PC-9 (cell line): ENCODE results near the gene EMP2. TPM values are rescaled to one million over a fixed set of nuclear protein-coding genes. Genes with fewer than 3 reads are reported as not detected.
"Not testable (repeated sequence)": the region's sequence is repeated elsewhere in the genome, so short reads cannot be mapped to it uniquely, and the experiment has no call there.

Experiments used
- BruUV-seq: library from RNA; stranded (reverse); fragments of 400-500 nt; replicated peaks from 2 replicates; lab custom pipeline; 2021; lab: Mats Ljungman, UMichigan
- CTCF ChIA-PET: fragments of 300-600 bp; sonication (Branson Sonifier 250); formaldehyde crosslinking; loops from one replicate; lab custom pipeline; 2022; ENCODE audit warnings: antibody characterized with exemption; lab: Charles Lee
- POLR2A ChIA-PET: fragments of 300-600 bp; sonication (Branson Sonifier 250); formaldehyde crosslinking; loops from one replicate; lab custom pipeline; 2022; ENCODE audit warnings: antibody characterized with exemption; ENCODE audit not compliant: unreplicated experiment; lab: Charles Lee
- DNase-seq, 2 experiments: peaks; one replicate each; pipeline versions ENCODE4 v3.0.0 to v3.0.0-alpha.2; 2015 to 2022; ENCODE audit warnings: mixed read lengths in 1 of 2
- H2AFZ ChIP-seq: fragments of 200-600 bp; sonication (generic); 2 replicates; pipeline ENCODE4 v1.8.1; 2017; ENCODE audit warnings: antibody characterized with exemption
- H3F3A ChIP-seq: fragments of 200-600 bp; sonication (generic); 2 replicates; pipeline ENCODE4 v1.8.1; 2017; ENCODE audit warnings: antibody characterized with exemption, mild to moderate bottlenecking, low read depth; ENCODE audit not compliant: insufficient read depth
- H3K27ac ChIP-seq: fragments of 200-600 bp; sonication (generic); 2 replicates; pipeline ENCODE4 v1.6.1; 2016; ENCODE audit warnings: mixed run types
- H3K27me3 ChIP-seq: fragments of 200-600 bp; sonication (generic); 2 replicates; pipeline ENCODE4 v1.6.1; 2016; ENCODE audit warnings: low read depth, mixed run types; ENCODE audit not compliant: insufficient read depth
- H3K36me3 ChIP-seq: fragments of 200-600 bp; sonication (generic); 2 replicates; pipeline ENCODE4 v1.6.1; 2016; ENCODE audit warnings: low read depth, mixed run types
- H3K4me1 ChIP-seq: fragments of 200-600 bp; sonication (generic); replicated peaks from 2 replicates; pipeline ENCODE4 v1.6.1; 2016; ENCODE audit warnings: mixed run types; ENCODE audit not compliant: insufficient read depth
- H3K4me2 ChIP-seq: fragments of 200-600 bp; sonication (generic); 2 replicates; pipeline ENCODE4 v1.6.1; 2017; ENCODE audit warnings: mixed run types
- H3K4me3 ChIP-seq: fragments of 200-600 bp; sonication (generic); 2 replicates; pipeline ENCODE4 v1.6.1; 2016; ENCODE audit warnings: mixed run types
- H3K79me2 ChIP-seq: fragments of 200-600 bp; sonication (generic); 2 replicates; pipeline ENCODE4 v1.6.1; 2017; ENCODE audit warnings: low read depth, mixed run types
- H3K9me2 ChIP-seq: fragments of 200-600 bp; sonication (generic); 2 replicates; pipeline ENCODE4 v1.8.1; 2017; ENCODE audit warnings: mild to moderate bottlenecking; ENCODE audit not compliant: insufficient read depth
- H3K9me3 ChIP-seq: fragments of 200-600 bp; sonication (generic); 2 replicates; pipeline ENCODE4 v1.8.1; 2016; ENCODE audit warnings: low read depth; ENCODE audit not compliant: insufficient read depth
- H4K20me1 ChIP-seq: fragments of 200-600 bp; sonication (generic); 2 replicates; pipeline ENCODE4 v1.8.1; 2017; ENCODE audit not compliant: insufficient read depth
- EZH2 ChIP-seq: fragments of 200-600 bp; sonication (generic); IDR thresholded peaks from 2 replicates; pipeline ENCODE4 v1.8.0; 2017; ENCODE audit warnings: antibody characterized with exemption, low read depth
- intact Hi-C: fragments of 100-400 bp; cut with micrococcal nuclease; formaldehyde crosslinking; loops from one replicate; pipeline ENCODE4 v1.10.0; 2022; ENCODE audit not compliant: unreplicated experiment
- total RNA-seq: library from RNA; stranded (reverse); gene quantifications from 2 replicates; pipeline ENCODE4 v1.2.3, GENCODE V29; 2021
- TF ChIP-seq, protein P1 (sequence below): fragments of 200-600 bp; sonication (generic); conservative IDR thresholded peaks from 2 replicates; pipeline ENCODE4 v1.6.1; 2017; ENCODE audit warnings: mixed run types, antibody characterized with exemption, mild to moderate bottlenecking, moderate library complexity

Gene EMP2
- total RNA-seq, 1 experiment from 2014 or later, result 137 TPM

DNA sequence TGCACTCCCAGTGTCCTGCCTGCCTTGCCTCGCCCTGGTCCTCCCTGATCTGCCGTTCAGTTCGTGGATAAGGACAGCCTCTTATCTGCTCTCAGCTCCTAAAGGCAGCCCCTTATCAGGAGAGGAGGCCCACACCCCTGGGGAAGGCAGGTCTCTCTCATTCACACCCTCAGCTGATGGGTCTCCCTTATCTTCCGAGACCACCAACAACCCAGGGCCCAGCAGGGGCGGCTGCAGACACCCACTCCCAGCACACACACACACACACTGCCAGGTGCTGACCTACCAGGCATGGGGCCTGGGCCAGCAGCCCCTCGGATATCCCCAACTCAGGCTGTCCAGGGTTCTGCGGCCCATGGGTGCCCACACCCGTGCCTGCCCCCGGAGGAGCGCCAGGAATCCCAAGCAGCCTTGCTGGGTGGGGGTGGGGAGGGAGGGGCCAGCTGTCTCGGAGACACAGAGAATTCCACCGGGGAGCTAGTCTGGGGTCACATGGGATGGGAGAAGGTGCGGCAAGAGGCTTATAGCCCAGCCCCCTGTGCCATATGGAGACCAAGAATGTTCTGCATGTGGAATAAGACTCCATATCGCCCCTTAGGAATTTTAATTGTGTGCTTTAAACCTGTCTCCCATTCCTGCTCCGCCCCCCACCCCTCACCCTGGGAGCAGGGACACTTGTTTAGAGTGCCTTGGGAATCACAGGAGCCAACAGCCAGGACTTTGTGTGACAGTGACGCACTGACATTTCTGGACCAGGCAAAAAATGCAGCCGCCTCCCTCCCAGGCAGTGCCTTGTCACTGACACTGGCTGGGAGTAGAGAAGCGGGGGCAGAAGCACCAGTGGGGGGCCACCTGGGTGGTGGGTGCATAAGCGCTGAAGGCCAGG, 41.9 kb upstream of the EMP2 start:
- intact Hi-C loops, result no loop called here
- no peak overlapping the region for H3K27ac ChIP-seq
- no peak overlapping the region for H3K4me2 ChIP-seq
- no peaks in the 10 kb centered on the region for H3K9me3 ChIP-seq
- no TSS peak for BruUV-seq
- CTCF ChIA-PET, result no interaction called here
- no peaks in the 10 kb centered on the region for H3K36me3 ChIP-seq
- H3K4me3 ChIP-seq, result no peak overlapping the region
- H3K79me2 ChIP-seq, result no peaks in the 10 kb centered on the region
- H3F3A ChIP-seq, result peaks cover 5% of the 10 kb centered on the region; the same call in 1 of the 2 replicates
- no peaks in the 10 kb centered on the region for H4K20me1 ChIP-seq
- no peaks in the 10 kb centered on the region for H3K27me3 ChIP-seq
- no peaks in the 10 kb centered on the region for H3K9me2 ChIP-seq
- peaks cover 15% of the 10 kb centered on the region for H3K4me1 ChIP-seq
- POLR2A ChIA-PET, result no interaction called here
- TF ChIP-seq EZH2, result no peak
- TF ChIP-seq, protein P1, sequence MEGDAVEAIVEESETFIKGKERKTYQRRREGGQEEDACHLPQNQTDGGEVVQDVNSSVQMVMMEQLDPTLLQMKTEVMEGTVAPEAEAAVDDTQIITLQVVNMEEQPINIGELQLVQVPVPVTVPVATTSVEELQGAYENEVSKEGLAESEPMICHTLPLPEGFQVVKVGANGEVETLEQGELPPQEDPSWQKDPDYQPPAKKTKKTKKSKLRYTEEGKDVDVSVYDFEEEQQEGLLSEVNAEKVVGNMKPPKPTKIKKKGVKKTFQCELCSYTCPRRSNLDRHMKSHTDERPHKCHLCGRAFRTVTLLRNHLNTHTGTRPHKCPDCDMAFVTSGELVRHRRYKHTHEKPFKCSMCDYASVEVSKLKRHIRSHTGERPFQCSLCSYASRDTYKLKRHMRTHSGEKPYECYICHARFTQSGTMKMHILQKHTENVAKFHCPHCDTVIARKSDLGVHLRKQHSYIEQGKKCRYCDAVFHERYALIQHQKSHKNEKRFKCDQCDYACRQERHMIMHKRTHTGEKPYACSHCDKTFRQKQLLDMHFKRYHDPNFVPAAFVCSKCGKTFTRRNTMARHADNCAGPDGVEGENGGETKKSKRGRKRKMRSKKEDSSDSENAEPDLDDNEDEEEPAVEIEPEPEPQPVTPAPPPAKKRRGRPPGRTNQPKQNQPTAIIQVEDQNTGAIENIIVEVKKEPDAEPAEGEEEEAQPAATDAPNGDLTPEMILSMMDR, result no peak
- no peak for DNase-seq
- no peak overlapping the region for H2AFZ ChIP-seq

- H3K36me3 ChIP-seq, H3K27me3 ChIP-seq, H3K9me2 ChIP-seq, H3F3A ChIP-seq, intact Hi-C loops, BruUV-seq, H3K9me3 ChIP-seq, H2AFZ ChIP-seq, DNase-seq, H4K20me1 ChIP-seq, CTCF ChIA-PET, H3K4me2 ChIP-seq, POLR2A ChIA-PET, H3K4me3 ChIP-seq, H3K79me2 ChIP-seq, H3K27ac ChIP-seq: not testable (repeated sequence)
- peaks cover 24% of the 10 kb centered on the region for H3K4me1 ChIP-seq
These were observed 41.0 kb upstream of the EMP2 start for GRCh38 chr16:10621216-10621949.

DNA sequence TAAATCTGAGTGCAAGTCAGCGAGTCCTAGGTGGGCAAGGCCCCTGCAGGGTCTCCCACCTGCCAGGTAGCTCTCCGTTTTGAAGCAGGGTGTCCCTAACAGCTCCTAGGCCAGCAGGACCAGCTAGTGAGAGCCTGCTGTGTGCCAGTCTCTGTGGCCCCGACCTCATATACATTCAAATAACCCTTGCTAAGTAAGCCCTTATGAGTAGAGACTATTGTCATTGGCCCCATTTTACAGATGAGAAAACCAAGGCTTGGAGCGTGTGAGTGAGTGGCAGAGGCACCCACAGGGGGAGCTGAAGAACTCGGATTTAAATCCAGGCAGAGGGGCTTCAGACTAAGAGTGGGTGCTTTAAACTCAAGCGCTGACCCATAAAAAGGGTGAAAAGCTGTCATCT, 39.7 kb upstream of the EMP2 start:
- H3K36me3 ChIP-seq, result no peaks in the 10 kb centered on the region
- H3K4me2 ChIP-seq, result no peak overlapping the region
- H2AFZ ChIP-seq, result no peak overlapping the region
- no peaks in the 10 kb centered on the region for H3K27me3 ChIP-seq
- TF ChIP-seq EZH2, result no peak
- TF ChIP-seq, protein P1, result no peak
- ChIA-PET CTCF (interaction anchor here (0.6 kb wide), 1 partner anchor 322 kb away, joined by 5 read pairs; the partner anchor contains the start of gene DEXI), POLR2A (no interaction called here)
- no peak overlapping the region for H3K27ac ChIP-seq
- no peak for DNase-seq
- intact Hi-C loops, result no loop called here
- H3F3A ChIP-seq, result no peaks in the 10 kb centered on the region; the same call in 1 of the 2 replicates
- no peaks in the 10 kb centered on the region for H3K9me3 ChIP-seq
- no TSS peak for BruUV-seq
- H3K79me2 ChIP-seq, result no peaks in the 10 kb centered on the region
- no peaks in the 10 kb centered on the region for H4K20me1 ChIP-seq
- no peak overlapping the region for H3K4me3 ChIP-seq
- H3K4me1 ChIP-seq, result peaks cover 18% of the 10 kb centered on the region
- no peaks in the 10 kb centered on the region for H3K9me2 ChIP-seq
